ENCODE measurements around the gene GMNN. TPM values are rescaled to one million over a fixed set of nuclear protein-coding genes. Genes with fewer than 3 reads are reported as not detected.

Gene GMNN
- total RNA-seq, 1 donor, result 9.4 TPM

- H4K20me1 ChIP-seq (ENCODE audit: insufficient read depth, low read length), result no peaks in the 10 kb centered on the region
- no peak overlapping the region for H3K4me3 ChIP-seq (ENCODE audit: insufficient read depth, low read length)
- no peaks in the 10 kb centered on the region for H3K79me2 ChIP-seq (ENCODE audit: insufficient read depth, low read length)
- H3K9me3 ChIP-seq (ENCODE audit: low read depth, low read length), result no peaks in the 10 kb centered on the region
- no peak overlapping the region for H2AFZ ChIP-seq (ENCODE audit: low read length)
- H3K4me1 ChIP-seq (ENCODE audit: insufficient read depth, low read length), result no peaks in the 10 kb centered on the region
- no peaks in the 10 kb centered on the region for H3K27me3 ChIP-seq (ENCODE audit: insufficient read depth, low read length)
- no peak overlapping the region for H3K27ac ChIP-seq (ENCODE audit: low read depth, low read length)
- DNase-seq (ENCODE audit: insufficient read length, low spot score, missing footprints), result peak; percentile 82
- no peak overlapping the region for H3K4me2 ChIP-seq (ENCODE audit: insufficient read depth, low read length)
- TF ChIP-seq, protein P1, sequence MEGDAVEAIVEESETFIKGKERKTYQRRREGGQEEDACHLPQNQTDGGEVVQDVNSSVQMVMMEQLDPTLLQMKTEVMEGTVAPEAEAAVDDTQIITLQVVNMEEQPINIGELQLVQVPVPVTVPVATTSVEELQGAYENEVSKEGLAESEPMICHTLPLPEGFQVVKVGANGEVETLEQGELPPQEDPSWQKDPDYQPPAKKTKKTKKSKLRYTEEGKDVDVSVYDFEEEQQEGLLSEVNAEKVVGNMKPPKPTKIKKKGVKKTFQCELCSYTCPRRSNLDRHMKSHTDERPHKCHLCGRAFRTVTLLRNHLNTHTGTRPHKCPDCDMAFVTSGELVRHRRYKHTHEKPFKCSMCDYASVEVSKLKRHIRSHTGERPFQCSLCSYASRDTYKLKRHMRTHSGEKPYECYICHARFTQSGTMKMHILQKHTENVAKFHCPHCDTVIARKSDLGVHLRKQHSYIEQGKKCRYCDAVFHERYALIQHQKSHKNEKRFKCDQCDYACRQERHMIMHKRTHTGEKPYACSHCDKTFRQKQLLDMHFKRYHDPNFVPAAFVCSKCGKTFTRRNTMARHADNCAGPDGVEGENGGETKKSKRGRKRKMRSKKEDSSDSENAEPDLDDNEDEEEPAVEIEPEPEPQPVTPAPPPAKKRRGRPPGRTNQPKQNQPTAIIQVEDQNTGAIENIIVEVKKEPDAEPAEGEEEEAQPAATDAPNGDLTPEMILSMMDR (IDR thresholded peaks at IDR 0.05; ENCODE audit: extremely low read depth, low read depth, low read length), result peak; percentile 53
- no peaks in the 10 kb centered on the region for H3K36me3 ChIP-seq (ENCODE audit: insufficient read depth, low read length)
These were observed 7.9 kb upstream of the GMNN start for GRCh38 chr6:24766680-24767462.

GRCh38 chr6:24768361-24768760, 6.4 kb upstream of the GMNN start:
- H3K27me3 ChIP-seq (ENCODE audit: insufficient read depth, low read length), result no peaks in the 10 kb centered on the region
- H3K4me3 ChIP-seq (ENCODE audit: insufficient read depth, low read length), result no peak overlapping the region
- no peaks in the 10 kb centered on the region for H3K9me3 ChIP-seq (ENCODE audit: low read depth, low read length)
- peak; percentile 10 for DNase-seq (ENCODE audit: insufficient read length, low spot score, missing footprints)
- no peak overlapping the region for H3K27ac ChIP-seq (ENCODE audit: low read depth, low read length)
- H3K4me1 ChIP-seq (ENCODE audit: insufficient read depth, low read length), result no peaks in the 10 kb centered on the region
- no peaks in the 10 kb centered on the region for H3K79me2 ChIP-seq (ENCODE audit: insufficient read depth, low read length)
- no peaks in the 10 kb centered on the region for H3K36me3 ChIP-seq (ENCODE audit: insufficient read depth, low read length)
- no peaks in the 10 kb centered on the region for H4K20me1 ChIP-seq (ENCODE audit: insufficient read depth, low read length)
- no peak overlapping the region for H3K4me2 ChIP-seq (ENCODE audit: insufficient read depth, low read length)
- TF ChIP-seq, protein P1 (IDR thresholded peaks at IDR 0.05; ENCODE audit: extremely low read depth, low read depth, low read length), result no peak
- H2AFZ ChIP-seq (ENCODE audit: low read length), result peak overlapping the region; percentile 22

- peak overlapping the region; percentile 89 for H2AFZ ChIP-seq (ENCODE audit: low read length)
- no peaks in the 10 kb centered on the region for H3K27me3 ChIP-seq (ENCODE audit: insufficient read depth, low read length)
- no peaks in the 10 kb centered on the region for H3K9me3 ChIP-seq (ENCODE audit: low read depth, low read length)
- peaks cover 48% of the 10 kb centered on the region for H3K79me2 ChIP-seq (ENCODE audit: insufficient read depth, low read length)
- no peak for DNase-seq (ENCODE audit: insufficient read length, low spot score, missing footprints)
- peaks cover 30% of the 10 kb centered on the region for H3K4me1 ChIP-seq (ENCODE audit: insufficient read depth, low read length)
- H4K20me1 ChIP-seq (ENCODE audit: insufficient read depth, low read length), result no peaks in the 10 kb centered on the region
- H3K36me3 ChIP-seq (ENCODE audit: insufficient read depth, low read length), result no peaks in the 10 kb centered on the region
- peak overlapping the region; percentile 98 for H3K4me3 ChIP-seq (ENCODE audit: insufficient read depth, low read length)
- TF ChIP-seq, protein P1 (IDR thresholded peaks at IDR 0.05; ENCODE audit: extremely low read depth, low read depth, low read length), result no peak
- peak overlapping the region; percentile 91 for H3K27ac ChIP-seq (ENCODE audit: low read depth, low read length)
- H3K4me2 ChIP-seq (ENCODE audit: insufficient read depth, low read length), result peak overlapping the region; percentile 95
These were observed 852 bp downstream of the GMNN start for GRCh38 chr6:24775520-24776058.

DNA sequence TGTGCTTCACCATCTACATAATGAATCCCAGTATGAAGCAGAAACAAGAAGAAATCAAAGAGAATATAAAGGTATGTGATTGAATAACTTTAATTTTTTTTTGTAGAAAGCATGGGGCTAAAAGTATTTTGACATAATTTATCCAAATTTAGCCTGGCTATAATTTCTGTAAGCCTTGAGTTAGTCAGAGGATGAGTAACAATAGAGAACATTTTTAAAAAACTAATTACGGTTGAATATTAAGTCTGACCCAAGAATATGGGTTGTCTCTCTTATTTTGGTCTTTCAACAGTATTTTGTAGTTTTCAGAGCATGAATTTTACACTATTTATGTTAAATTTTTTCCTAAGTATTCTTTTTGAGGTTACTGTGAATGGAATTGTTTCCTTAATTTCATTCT, 2.5 kb downstream of the GMNN start:
- Histone ChIP-seq H3K4me3 (ENCODE audit: insufficient read depth, low read length) (no peak overlapping the region), H3K9me3 (ENCODE audit: low read depth, low read length) (no peaks in the 10 kb centered on the region), H3K79me2 (ENCODE audit: insufficient read depth, low read length) (peaks cover 52% of the 10 kb centered on the region), H3K36me3 (ENCODE audit: insufficient read depth, low read length) (no peaks in the 10 kb centered on the region), H4K20me1 (ENCODE audit: insufficient read depth, low read length) (no peaks in the 10 kb centered on the region), H3K4me1 (ENCODE audit: insufficient read depth, low read length) (peaks cover 31% of the 10 kb centered on the region), H2AFZ (ENCODE audit: low read length) (peak overlapping the region; percentile 49), H3K27ac (ENCODE audit: low read depth, low read length) (peak overlapping the region; percentile 91), H3K4me2 (ENCODE audit: insufficient read depth, low read length) (peak overlapping the region; percentile 95), H3K27me3 (ENCODE audit: insufficient read depth, low read length) (no peaks in the 10 kb centered on the region)
- peak; percentile 75 for DNase-seq (ENCODE audit: insufficient read length, low spot score, missing footprints)
- TF ChIP-seq, protein P1 (IDR thresholded peaks at IDR 0.05; ENCODE audit: extremely low read depth, low read depth, low read length), result no peak

Measured in osteoblast (primary cell).